Fibroblast of the conjunctiva (primary cell): ENCODE results near the gene GAS6.
"Not testable (repeated sequence)": the region's sequence is repeated elsewhere in the genome, so short reads cannot be mapped to it uniquely, and the experiment has no call there.

Experiments
- DNase-seq: peaks from one replicate; pipeline ENCODE4 v3.0.0-alpha.2; 2010; ENCODE audit warnings: low read depth

The GAS6 gene

GRCh38 chr13:113806104-113806471 lies 57.8 kb downstream of the GAS6 start:
- DNase-seq: no peak

- no peak for DNase-seq
Observed at GRCh38 chr13:113805431-113806103, 58.3 kb downstream of the GAS6 start.

DNA sequence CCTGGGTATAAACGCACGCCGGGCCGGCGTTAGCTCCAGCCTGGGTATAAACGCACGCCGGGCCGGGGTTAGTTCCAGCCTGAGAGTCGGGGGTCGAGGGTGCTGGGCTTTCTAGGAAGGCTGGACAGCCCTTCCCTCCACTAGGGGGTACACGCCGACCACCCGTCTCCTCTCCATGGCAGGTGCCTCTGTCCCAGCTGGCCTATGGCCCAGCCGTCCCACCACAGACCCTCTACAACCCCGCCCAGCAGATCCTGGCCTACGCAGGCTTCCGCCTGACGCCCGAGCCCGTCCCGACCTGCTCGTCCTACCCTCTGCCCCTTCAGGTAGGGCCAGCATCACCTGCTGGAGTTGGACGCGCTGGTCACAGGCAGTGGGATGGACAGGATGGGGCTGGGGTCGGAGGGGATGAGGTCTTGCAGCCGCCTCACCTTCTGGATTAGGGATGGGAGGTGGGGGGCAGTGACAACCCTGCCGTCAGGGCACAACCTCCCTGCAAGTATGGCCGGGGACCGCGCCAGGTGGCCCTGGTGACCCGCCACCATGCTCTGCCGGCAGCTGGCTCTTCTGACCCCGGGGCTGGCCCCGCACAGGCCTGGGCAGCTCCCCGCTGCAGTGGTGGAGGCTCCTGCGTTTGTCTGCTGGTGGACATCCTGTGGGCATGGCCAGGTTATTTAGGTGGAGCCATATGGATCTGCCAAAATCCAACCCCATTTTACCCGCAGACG lies 59.0 kb downstream of the GAS6 start:
- DNase-seq: no peak

DNA sequence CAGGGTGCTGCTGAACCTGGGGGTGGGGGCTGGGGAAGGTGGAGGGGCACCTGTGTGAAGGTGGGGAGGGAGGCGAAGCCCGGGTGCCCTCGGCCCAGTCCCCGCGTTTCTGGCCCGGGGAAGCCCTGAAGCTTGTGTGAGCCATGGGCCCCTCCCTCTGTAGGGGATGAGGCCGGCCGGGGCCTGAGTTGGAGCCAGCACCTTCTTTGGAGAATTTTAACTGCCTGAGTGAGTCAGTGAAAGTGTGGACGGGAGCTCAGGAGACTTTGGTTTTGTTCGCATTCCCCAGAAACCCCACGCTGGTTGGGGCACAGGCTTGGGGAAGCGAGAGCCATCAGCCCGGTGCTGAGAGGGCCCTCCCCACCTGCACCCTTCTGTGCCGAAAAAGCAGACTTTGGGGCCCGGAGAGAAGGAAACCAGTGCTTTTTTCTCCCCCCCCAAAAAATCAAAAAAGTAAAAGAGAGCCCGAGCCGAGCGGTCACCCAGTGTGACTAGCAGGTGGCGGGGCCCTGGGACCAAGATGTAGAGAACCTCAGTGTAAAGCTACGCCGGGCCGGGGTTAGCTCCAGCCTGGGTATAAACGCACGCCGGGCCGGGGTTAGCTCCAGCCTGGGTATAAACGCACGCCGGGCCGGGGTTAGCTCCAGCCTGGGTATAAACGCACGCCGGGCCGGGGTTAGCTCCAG lies 59.7 kb downstream of the GAS6 start:
- no peak for DNase-seq

DNA sequence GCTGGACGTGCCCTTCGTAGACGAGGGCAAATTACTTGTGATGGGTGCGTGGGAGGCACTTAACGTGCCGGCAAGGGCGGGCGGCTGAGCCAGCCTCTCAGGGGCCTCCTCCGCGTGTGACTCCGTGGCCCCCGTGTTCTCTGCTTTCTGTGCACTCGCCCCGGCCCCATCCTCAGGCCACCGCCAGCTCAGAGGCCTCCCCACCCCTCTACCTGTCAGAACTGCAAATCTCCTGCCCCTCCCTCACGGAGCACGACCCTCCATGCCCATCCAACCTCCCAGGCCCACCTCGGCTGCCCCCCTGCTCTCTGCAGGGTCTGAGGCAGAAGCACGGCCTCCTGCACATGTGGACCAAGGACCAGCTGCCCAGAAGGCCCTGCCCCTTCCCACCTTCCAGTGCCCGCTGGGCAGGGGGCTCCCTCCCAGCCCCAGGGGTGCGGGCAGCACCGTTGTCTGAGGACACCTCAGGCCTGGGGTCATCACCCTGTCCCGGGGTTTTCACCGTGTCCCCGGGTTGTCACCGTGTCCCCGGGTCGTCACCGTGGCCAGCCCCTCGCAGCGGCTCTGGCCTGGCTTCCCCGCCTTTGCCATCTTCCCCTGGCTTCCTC lies 60.4 kb downstream of the GAS6 start:
- no peak for DNase-seq

DNA sequence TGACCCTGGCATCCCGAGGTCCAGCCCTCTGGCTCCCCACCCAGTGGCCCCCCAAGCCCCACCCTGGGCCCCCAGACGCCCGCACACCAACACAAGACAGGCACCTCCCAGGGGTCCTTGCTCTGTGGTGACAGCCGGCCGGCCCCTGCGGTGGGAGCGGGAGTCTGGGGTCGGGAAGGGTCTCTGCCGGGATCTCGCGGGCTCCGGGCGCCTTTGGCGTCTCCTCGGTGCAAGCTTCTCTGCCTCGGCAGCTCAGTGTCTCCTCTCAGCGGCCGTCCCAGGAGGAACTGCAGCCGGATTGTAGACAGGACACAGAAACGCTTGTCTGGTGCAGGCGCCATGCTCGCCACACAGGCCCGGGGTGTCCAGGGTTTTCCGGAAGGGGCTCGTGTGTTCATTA lies 61.1 kb downstream of the GAS6 start:
- DNase-seq: no peak

DNA sequence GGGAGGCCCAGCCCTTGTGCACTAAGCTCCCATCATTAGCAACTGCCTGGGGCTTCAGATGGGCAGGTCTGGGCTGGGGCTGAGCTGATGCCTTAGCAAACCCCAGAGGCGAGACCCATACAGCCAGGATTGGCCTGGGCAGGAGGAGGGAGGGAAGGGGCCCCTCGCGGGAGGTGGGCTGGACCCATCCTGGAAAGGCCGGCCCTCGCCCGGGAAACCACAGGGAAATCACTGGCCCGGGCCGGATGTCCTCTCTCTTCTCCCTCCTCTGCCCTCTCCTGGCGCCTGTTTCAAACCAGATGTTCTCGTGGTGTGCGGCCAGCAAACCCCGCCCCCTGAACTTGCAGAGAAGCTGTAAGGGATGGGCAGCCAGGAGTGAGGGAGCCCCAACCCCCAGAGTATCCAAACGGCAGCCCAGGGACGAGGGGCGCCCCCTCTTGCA lies 61.8 kb downstream of the GAS6 start:
- peak; percentile 68 for DNase-seq

GRCh38 chr13:113801289-113801961 lies 62.5 kb downstream of the GAS6 start:
- no peak for DNase-seq

DNA sequence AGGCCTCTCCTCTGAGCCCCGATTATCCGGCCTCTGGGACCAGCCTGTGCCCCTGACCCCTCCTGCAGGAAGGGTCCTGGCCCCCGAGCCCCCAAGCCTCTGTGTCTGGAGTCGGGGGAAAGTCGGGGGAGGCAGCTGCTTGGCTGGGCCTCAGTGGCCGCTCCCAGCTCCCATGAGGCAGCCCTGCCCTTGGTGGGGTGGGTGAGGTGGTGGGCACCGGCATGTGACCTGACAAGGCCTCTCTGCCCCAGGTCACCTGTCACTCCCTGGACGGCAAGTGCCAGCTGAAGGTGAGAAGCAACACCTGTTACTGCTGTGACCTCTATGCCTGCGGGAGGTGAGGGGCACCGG lies 63.3 kb downstream of the GAS6 start:
- DNase-seq: no peak

DNA sequence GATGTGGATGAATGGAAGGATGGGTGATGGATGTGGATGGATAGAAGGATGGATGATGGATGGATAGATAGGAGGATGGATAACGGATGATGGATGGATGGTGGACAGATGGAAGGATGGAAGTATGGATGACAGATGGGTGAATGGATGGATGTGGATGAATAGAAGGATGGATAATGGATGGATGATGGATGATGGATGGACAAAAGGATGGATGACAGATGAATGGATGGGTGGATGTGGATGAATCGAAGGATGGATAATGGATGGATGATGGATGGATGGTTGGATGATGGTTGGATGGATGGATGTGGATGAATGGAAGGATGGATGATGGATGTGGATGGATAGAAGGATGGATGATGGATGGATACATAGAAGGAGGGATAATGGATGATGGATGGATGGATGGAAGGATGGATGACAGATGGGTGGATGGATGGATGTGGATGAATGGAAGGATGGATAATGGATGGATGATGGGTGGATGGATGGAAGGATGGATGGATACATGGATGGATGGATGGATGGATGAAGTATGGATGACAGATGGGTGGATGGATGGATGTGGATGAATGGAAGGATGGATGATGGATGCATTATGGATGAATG lies 65.6 kb downstream of the GAS6 start:
- no peak for DNase-seq

DNA sequence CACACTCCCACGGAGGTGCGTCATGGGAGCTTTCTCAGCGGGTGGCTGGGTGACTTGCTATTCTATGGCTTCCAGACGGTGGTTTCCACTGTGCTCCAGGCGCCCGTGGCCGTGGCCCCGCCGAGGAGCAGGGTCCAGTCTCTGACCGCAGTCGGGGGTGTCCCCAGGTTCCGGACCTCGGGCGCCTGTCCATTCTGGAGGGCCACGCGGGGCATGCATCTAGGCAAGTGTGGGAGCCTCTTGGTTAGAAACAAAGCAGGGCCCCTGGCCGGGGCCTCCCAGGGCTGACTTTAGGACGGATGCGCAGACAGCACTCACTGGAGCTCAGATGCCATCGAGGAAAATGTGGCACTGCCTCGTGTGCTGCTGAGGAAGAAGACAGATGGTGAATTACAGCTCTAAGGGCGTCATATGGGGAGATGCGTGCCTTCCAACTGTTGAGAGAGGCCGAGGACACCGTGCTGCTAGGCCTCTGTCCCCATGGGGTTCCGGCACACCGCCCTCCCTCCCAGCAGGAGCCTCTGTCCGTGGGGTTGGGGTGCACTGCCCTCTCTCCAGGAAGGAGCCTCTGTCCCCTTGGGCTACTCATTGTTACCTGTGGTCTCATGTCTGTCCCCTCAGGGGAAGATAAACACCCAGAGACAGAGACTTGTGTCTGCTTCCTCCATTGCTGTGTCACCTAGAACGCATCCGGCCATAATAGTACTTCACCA lies 66.8 kb downstream of the GAS6 start:
- no peak for DNase-seq

- no peak for DNase-seq
Observed at GRCh38 chr13:113796211-113796963, 67.5 kb downstream of the GAS6 start.

GRCh38 chr13:113795362-113795761 lies 68.5 kb downstream of the GAS6 start:
- not testable (repeated sequence) for DNase-seq

- no peak for DNase-seq
Observed at GRCh38 chr13:113794764-113795173, 69.1 kb downstream of the GAS6 start.

DNA sequence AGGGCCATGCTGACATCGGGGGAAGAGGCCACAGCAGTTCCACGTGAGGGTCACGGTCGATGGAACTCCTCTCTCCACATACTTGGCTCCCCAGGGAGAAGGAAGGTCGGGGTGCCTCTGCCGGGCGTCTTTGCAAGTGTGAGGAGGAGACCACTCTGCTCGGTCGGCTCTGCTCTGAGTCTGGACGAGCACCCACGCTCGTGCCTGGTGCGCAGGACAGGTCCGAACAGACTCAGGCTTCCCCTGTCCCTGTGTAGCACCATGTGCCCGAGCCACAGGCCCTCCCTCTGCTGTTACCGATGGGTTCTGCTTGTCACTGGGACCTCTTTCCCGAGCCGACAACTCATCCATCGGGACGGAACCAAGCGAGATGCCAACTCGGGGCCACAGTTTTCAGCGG lies 69.8 kb downstream of the GAS6 start:
- no peak for DNase-seq

DNA sequence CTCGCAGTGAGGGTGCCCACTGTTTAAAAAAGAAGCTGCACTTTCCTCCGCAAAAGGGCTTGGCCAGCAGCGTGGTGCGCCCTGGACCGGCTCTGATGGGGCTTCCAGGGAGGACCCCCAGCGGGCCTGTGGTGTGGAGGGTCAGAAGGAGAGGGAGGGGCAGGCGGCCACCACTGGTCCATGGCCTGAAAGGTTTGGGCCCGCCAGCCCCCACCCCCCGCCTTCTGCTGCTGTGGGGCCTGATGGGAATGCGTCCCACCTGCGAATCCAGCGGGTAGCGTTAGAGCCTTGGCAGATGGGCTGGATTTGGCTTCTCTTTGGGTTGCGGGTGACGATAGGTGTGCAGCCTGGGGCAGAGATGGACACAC lies 70.2 kb downstream of the GAS6 start:
- no peak for DNase-seq

DNA sequence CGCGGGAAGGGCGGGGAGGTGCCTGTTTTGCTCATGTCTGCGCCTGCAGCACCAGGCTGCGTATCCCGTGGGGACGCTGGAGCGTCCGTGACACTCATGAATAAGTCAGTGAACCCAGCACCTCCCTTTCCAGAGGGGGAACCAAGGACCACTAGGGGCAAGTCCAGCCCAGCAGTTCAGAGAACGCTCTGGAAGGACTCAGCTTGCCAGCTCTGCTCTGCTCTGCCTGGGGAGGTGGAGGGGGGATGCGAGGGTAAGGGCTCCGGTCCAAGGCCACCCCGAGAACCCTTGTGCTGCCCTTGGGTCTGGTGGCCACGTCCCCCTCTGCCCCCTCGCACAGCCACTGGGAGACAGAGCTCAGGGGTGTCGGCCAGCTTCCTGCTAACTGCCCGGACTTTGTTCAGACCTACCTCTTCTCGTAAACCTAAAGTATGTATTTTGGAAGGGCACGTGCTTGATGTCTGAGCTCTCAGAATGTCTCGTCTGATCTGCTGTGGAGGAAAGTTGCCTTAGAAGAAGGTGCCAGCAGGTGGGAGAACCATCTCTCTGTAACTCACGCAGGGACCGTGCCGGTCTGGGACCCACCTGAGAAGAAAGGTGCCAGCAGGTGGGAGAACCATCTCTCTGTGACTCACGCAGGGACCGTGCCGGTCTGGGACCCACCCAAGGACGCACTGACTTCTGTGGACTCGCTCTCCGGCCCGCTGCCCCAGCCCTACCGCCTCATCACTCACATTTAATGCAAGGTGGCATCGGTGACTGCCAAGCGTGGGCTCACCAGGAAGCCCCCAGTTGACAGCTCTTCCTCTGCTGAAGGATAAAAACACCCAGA lies 70.8 kb downstream of the GAS6 start:
- no peak for DNase-seq

GRCh38 chr13:113792236-113792770 lies 71.6 kb downstream of the GAS6 start:
- no peak for DNase-seq

- DNase-seq: no peak
Observed at GRCh38 chr13:113791761-113792160, 72.1 kb downstream of the GAS6 start.
